Measurements from ENCODE around the gene SLC17A8. TPM values are rescaled to one million over a fixed set of nuclear protein-coding genes. Genes with fewer than 3 reads are reported as not detected.
"Not testable (repeated sequence)": the region's sequence is repeated elsewhere in the genome, so short reads cannot be mapped to it uniquely, and the experiment has no call there.

Gene SLC17A8
- total RNA-seq (10 to 100 TPM in 1 of 2 donors, under 1 TPM in 1; 0.43 to 14.8 TPM), polyA plus RNA-seq (under 1 TPM; 0.02 to 0.06 TPM)
- long read RNA-seq, donor 1: 0 reads
- long read RNA-seq, donor 2, partial matches to known transcripts: 0 of 1 reads
- long read RNA-seq, donor 2, other reads (novel, unspliced or antisense): 0 of 1 reads
- long read RNA-seq, donor 3: 0 reads
- long read RNA-seq, donor 4: 0 reads
- long read RNA-seq, donor 5, partial matches to known transcripts: 0 of 1 reads
- long read RNA-seq, donor 5, other reads (novel, unspliced or antisense): 0 of 1 reads

DNA sequence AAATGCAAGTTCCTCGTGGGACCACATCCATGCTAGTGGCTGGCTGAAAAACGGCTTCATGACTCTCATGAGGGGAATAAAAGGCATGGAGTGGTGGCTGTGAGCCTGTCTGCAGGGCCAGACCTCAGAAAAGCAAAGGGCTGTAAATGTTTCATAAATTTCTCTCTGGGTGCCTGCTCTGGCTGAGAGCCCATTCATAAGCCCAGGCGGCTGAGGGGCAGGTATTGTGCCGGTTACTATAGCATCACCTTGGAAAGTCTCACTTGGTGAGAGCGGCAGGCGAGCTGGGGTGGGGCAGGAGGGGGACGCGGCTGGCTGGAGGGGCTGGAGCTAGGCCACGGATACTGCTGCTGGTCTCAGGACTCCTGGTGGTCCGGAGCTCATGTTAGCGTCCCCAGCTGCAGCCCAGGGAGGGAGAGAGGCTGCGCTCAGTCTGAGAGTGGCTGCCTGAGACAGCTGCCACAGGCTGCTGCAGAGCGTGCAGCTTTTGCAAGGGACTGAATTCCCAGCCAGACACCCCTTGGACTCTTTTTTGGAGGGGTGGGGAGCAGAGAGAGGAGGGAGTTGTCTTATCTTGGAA is at the start of gene SLC17A8:
SLC17A8 (plus strand) TSS at position 431 of the 580 bp plus-strand sequence. CDS start 318 bp downstream, outside the sequence.
- 28 to 37% methylated on average over 12 to 13 of the region's 13 CpGs for WGBS, 2 donors
- H3K9ac ChIP-seq (ENCODE audit: insufficient read depth in 1 of 2, low read length in 2 of 2): no peak within 1 kb of the TSS
- H3K4me3 ChIP-seq: no peak within 1 kb of the TSS
- peak; percentile 66 to 72 (median 68) for DNase-seq
- H3K36me3 ChIP-seq (ENCODE audit: control insufficient read depth in 4 of 4, insufficient read depth in 4 of 4, low read length in 4 of 4): no peaks in the 10 kb centered on the region
- no peak within 1 kb of the TSS for H3K27ac ChIP-seq (ENCODE audit: low read depth in 1 of 2, low read length in 1 of 2)
- no peaks in the 10 kb centered on the region for H3K9me3 ChIP-seq (ENCODE audit: control insufficient read depth in 4 of 4, insufficient read depth in 3 of 4, low read length in 3 of 4)
- TF ChIP-seq, protein P1, sequence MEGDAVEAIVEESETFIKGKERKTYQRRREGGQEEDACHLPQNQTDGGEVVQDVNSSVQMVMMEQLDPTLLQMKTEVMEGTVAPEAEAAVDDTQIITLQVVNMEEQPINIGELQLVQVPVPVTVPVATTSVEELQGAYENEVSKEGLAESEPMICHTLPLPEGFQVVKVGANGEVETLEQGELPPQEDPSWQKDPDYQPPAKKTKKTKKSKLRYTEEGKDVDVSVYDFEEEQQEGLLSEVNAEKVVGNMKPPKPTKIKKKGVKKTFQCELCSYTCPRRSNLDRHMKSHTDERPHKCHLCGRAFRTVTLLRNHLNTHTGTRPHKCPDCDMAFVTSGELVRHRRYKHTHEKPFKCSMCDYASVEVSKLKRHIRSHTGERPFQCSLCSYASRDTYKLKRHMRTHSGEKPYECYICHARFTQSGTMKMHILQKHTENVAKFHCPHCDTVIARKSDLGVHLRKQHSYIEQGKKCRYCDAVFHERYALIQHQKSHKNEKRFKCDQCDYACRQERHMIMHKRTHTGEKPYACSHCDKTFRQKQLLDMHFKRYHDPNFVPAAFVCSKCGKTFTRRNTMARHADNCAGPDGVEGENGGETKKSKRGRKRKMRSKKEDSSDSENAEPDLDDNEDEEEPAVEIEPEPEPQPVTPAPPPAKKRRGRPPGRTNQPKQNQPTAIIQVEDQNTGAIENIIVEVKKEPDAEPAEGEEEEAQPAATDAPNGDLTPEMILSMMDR (IDR thresholded peaks at IDR 0.05; ENCODE audit: control extremely low read depth, extremely low read depth): no peak
- no peaks in the 10 kb centered on the region for H3K27me3 ChIP-seq (ENCODE audit: control insufficient read depth in 3 of 3, insufficient read depth in 3 of 3, low read length in 2 of 3)
- ATAC-seq (ENCODE audit: insufficient read depth, low FRiP score): no peak
- H3K4me1 ChIP-seq (ENCODE audit: control insufficient read depth in 5 of 5, insufficient read depth in 5 of 5, low read length in 5 of 5): peaks cover 0 to 19% (median 0%) of the 10 kb centered on the region in 5 donors

DNA sequence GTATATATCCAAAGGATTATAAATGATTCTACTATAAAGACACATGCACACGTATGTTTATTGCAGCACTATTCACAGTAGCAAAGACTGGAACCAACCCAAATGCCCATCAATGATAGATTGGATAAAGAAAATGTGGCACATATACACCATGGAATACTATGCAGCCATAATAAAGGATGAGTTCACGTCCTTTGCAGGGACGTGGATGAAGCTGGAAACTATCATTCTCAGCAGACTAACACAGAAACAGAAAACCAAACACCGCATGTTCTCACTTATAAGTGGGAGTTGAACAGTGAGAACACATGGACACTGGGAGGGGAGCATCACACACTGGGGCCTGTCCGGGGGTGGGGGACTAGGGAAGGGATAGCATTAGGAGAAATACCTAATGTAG is 48.7 kb upstream of the SLC17A8 start:
- not testable (repeated sequence) for H3K27me3 ChIP-seq (ENCODE audit: control insufficient read depth in 3 of 3, insufficient read depth in 3 of 3, low read length in 2 of 3); ATAC-seq (ENCODE audit: insufficient read depth, low FRiP score); H3K9me3 ChIP-seq (ENCODE audit: control insufficient read depth in 4 of 4, insufficient read depth in 3 of 4, low read length in 3 of 4); H3K9ac ChIP-seq (ENCODE audit: insufficient read depth in 1 of 2, low read length in 2 of 2); H3K4me3 ChIP-seq; DNase-seq; H3K27ac ChIP-seq (ENCODE audit: low read depth in 1 of 2, low read length in 1 of 2); H3K4me1 ChIP-seq (ENCODE audit: control insufficient read depth in 5 of 5, insufficient read depth in 5 of 5, low read length in 5 of 5)
- H3K36me3 ChIP-seq (ENCODE audit: control insufficient read depth in 4 of 4, insufficient read depth in 4 of 4, low read length in 4 of 4): peaks cover 8 to 21% (median 11%) of the 10 kb centered on the region in 4 donors
- WGBS, 2 donors: 95 to 96% methylated on average over 5 of the region's 5 CpGs

DNA sequence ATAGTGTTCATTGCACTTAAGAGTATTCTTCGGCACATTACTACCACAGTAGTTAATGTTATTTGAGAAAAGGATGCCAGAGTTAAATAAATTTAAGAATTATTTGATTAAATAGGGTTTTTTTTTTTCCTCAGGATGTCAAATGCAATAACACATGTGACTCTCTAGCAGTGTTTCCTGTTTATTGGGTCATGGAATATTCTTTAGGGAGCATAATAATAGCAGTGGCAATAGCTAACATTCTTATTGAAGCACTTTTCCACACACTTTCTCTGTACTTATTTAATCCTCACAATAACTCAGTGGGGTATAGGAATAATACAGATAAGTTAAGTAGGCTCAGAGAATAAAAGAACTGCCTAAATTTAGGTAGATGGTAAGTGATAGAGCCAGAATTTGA is 45.6 kb upstream of the SLC17A8 start:
- Histone ChIP-seq H3K4me3 (no peak overlapping the region), H3K27ac (ENCODE audit: low read depth in 1 of 2, low read length in 1 of 2) (no peak overlapping the region), H3K9ac (ENCODE audit: insufficient read depth in 1 of 2, low read length in 2 of 2) (no peak overlapping the region), H3K36me3 (ENCODE audit: control insufficient read depth in 4 of 4, insufficient read depth in 4 of 4, low read length in 4 of 4) (peaks cover 3 to 16% (median 6%) of the 10 kb centered on the region in 4 donors), H3K9me3 (ENCODE audit: control insufficient read depth in 4 of 4, insufficient read depth in 3 of 4, low read length in 3 of 4) (no peaks in the 10 kb centered on the region), H3K4me1 (ENCODE audit: control insufficient read depth in 5 of 5, insufficient read depth in 5 of 5, low read length in 5 of 5) (no peaks in the 10 kb centered on the region), H3K27me3 (ENCODE audit: control insufficient read depth in 3 of 3, insufficient read depth in 3 of 3, low read length in 2 of 3) (no peaks in the 10 kb centered on the region)
- TF ChIP-seq, protein P1 (IDR thresholded peaks at IDR 0.05; ENCODE audit: control extremely low read depth, extremely low read depth): no peak
- WGBS, 2 donors: 75 to 93% methylated on average over 1 of the region's 1 CpG
- ATAC-seq (ENCODE audit: insufficient read depth, low FRiP score): no peak
- no peak for DNase-seq

DNA sequence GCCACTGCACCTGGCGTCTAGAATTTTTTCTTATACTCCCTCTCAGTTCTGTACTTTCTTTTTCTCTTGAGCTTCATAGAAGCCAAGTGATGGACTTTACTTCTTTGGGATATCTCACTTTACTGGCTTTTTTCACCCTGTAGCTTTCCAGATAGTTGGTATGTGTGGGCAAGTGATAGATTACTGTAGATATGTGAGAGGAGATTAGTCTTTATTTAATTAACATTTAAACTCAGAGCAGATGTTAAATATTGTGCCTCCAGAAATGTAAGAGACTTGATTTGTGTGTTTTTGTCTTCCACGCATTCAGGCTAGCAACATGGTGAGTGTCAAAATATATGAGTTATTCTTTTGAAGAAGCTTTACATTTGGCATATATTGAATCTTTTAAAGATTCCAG is 39.5 kb upstream of the SLC17A8 start:
- H3K27ac ChIP-seq (ENCODE audit: low read depth in 1 of 2, low read length in 1 of 2): no peak overlapping the region
- H3K36me3 ChIP-seq (ENCODE audit: control insufficient read depth in 4 of 4, insufficient read depth in 4 of 4, low read length in 4 of 4): peaks cover 4 to 16% (median 13%) of the 10 kb centered on the region in 4 donors
- no peaks in the 10 kb centered on the region for H3K27me3 ChIP-seq (ENCODE audit: control insufficient read depth in 3 of 3, insufficient read depth in 3 of 3, low read length in 2 of 3)
- no peak overlapping the region for H3K9ac ChIP-seq (ENCODE audit: insufficient read depth in 1 of 2, low read length in 2 of 2)
- H3K4me1 ChIP-seq (ENCODE audit: control insufficient read depth in 5 of 5, insufficient read depth in 5 of 5, low read length in 5 of 5): no peaks in the 10 kb centered on the region
- no peak overlapping the region for H3K4me3 ChIP-seq
- TF ChIP-seq, protein P1 (IDR thresholded peaks at IDR 0.05; ENCODE audit: control extremely low read depth, extremely low read depth): no peak
- ATAC-seq (ENCODE audit: insufficient read depth, low FRiP score): no peak
- WGBS, 2 donors: 96 to 98% methylated on average over 2 of the region's 2 CpGs
- DNase-seq: no peak
- peaks cover 0 to 2% (median 0%) of the 10 kb centered on the region in 4 donors for H3K9me3 ChIP-seq (ENCODE audit: control insufficient read depth in 4 of 4, insufficient read depth in 3 of 4, low read length in 3 of 4)

All from lung (tissue), 16 donors.